ENCODE data around the gene MYO7B.

The MYO7B gene

GRCh38 chr2:127645395-127646291 lies 110.2 kb downstream of the MYO7B start, which contains the start of gene GPR17:
GPR17 (plus strand) TSS chr2:127646153; CDS start chr2:127650736, 4,583 bp downstream.
- no peaks in the 10 kb centered on the region for H3K36me3 ChIP-seq (ENCODE audit: control insufficient read depth, insufficient read depth, low read length)
- no peak within 1 kb of the TSS for H3K4ac ChIP-seq (ENCODE audit: low read depth, low read length)
- H3K4me1 ChIP-seq (ENCODE audit: control insufficient read depth, low read depth, low read length), result no peaks in the 10 kb centered on the region
- WGBS (ENCODE audit: extremely low coverage, insufficient coverage, low lambda C conversion rate), result no CpG with 5 or more reads among the region's 37 CpGs
- no peaks in the 10 kb centered on the region for H3K79me2 ChIP-seq (ENCODE audit: control insufficient read depth, insufficient read depth, low read length)
- no peaks in the 10 kb centered on the region for H3K27me3 ChIP-seq (ENCODE audit: insufficient read depth, low read length, poor library complexity)
- no peaks in the 10 kb centered on the region for H3K79me1 ChIP-seq (ENCODE audit: low read length)
- H3K4me2 ChIP-seq (ENCODE audit: low read length), result no peak within 1 kb of the TSS
- no peak for DNase-seq
- H4K5ac ChIP-seq (ENCODE audit: low read length), result no peak within 1 kb of the TSS
- H3K4me3 ChIP-seq (ENCODE audit: low read length), result no peak within 1 kb of the TSS
- no peak within 1 kb of the TSS for H2AK5ac ChIP-seq (ENCODE audit: low read length)
- H3K27ac ChIP-seq (ENCODE audit: low read depth, low read length), result no peak within 1 kb of the TSS
- no peak within 1 kb of the TSS for H3K56ac ChIP-seq (ENCODE audit: low read length)
- H2BK5ac ChIP-seq (ENCODE audit: low read length), result no peak within 1 kb of the TSS
- no peak within 1 kb of the TSS for H3K9ac ChIP-seq (ENCODE audit: low read length)
- no peak within 1 kb of the TSS for H4K8ac ChIP-seq (ENCODE audit: low read depth, low read length)
- no peak within 1 kb of the TSS for H2BK15ac ChIP-seq (replicated peaks; ENCODE audit: low read depth)
- no peak within 1 kb of the TSS for H2BK120ac ChIP-seq (ENCODE audit: low read depth, low read length)
- H3K23ac ChIP-seq (ENCODE audit: low read length), result no peak within 1 kb of the TSS
- H3K18ac ChIP-seq (ENCODE audit: low read length), result no peak within 1 kb of the TSS

GRCh38 chr2:127646487-127647241 lies 111.2 kb downstream of the MYO7B start:
- no peak overlapping the region for H2BK15ac ChIP-seq (replicated peaks; ENCODE audit: low read depth)
- H3K23ac ChIP-seq (ENCODE audit: low read length), result no peak overlapping the region
- WGBS (ENCODE audit: extremely low coverage, insufficient coverage, low lambda C conversion rate), result no CpG with 5 or more reads among the region's 24 CpGs
- H3K79me1 ChIP-seq (ENCODE audit: low read length), result no peaks in the 10 kb centered on the region
- H3K4me2 ChIP-seq (ENCODE audit: low read length), result no peak overlapping the region
- no peaks in the 10 kb centered on the region for H3K79me2 ChIP-seq (ENCODE audit: control insufficient read depth, insufficient read depth, low read length)
- no peaks in the 10 kb centered on the region for H3K27me3 ChIP-seq (ENCODE audit: insufficient read depth, low read length, poor library complexity)
- H2BK120ac ChIP-seq (ENCODE audit: low read depth, low read length), result no peak overlapping the region
- DNase-seq, result no peak
- no peak overlapping the region for H4K8ac ChIP-seq (ENCODE audit: low read depth, low read length)
- no peak overlapping the region for H3K4ac ChIP-seq (ENCODE audit: low read depth, low read length)
- H2BK5ac ChIP-seq (ENCODE audit: low read length), result no peak overlapping the region
- no peaks in the 10 kb centered on the region for H3K4me1 ChIP-seq (ENCODE audit: control insufficient read depth, low read depth, low read length)
- H3K4me3 ChIP-seq (ENCODE audit: low read length), result no peak overlapping the region
- no peak overlapping the region for H3K9ac ChIP-seq (ENCODE audit: low read length)
- no peak overlapping the region for H3K27ac ChIP-seq (ENCODE audit: low read depth, low read length)
- no peak overlapping the region for H3K56ac ChIP-seq (ENCODE audit: low read length)
- H2AK5ac ChIP-seq (ENCODE audit: low read length), result no peak overlapping the region
- H3K36me3 ChIP-seq (ENCODE audit: control insufficient read depth, insufficient read depth, low read length), result no peaks in the 10 kb centered on the region
- H4K5ac ChIP-seq (ENCODE audit: low read length), result no peak overlapping the region
- no peak overlapping the region for H3K18ac ChIP-seq (ENCODE audit: low read length)

- Histone ChIP-seq H2BK120ac (ENCODE audit: low read depth, low read length) (no peak overlapping the region), H2BK5ac (ENCODE audit: low read length) (no peak overlapping the region), H3K4me1 (ENCODE audit: control insufficient read depth, low read depth, low read length) (no peaks in the 10 kb centered on the region), H3K4me2 (ENCODE audit: low read length) (no peak overlapping the region), H3K36me3 (ENCODE audit: control insufficient read depth, insufficient read depth, low read length) (no peaks in the 10 kb centered on the region), H3K23ac (ENCODE audit: low read length) (no peak overlapping the region), H3K18ac (ENCODE audit: low read length) (no peak overlapping the region), H4K5ac (ENCODE audit: low read length) (no peak overlapping the region), H3K79me2 (ENCODE audit: control insufficient read depth, insufficient read depth, low read length) (no peaks in the 10 kb centered on the region), H2BK15ac (replicated peaks; ENCODE audit: low read depth) (no peak overlapping the region), H4K8ac (ENCODE audit: low read depth, low read length) (no peak overlapping the region), H3K27ac (ENCODE audit: low read depth, low read length) (no peak overlapping the region), H2AK5ac (ENCODE audit: low read length) (no peak overlapping the region), H3K79me1 (ENCODE audit: low read length) (no peaks in the 10 kb centered on the region), H3K27me3 (ENCODE audit: insufficient read depth, low read length, poor library complexity) (no peaks in the 10 kb centered on the region), H3K4me3 (ENCODE audit: low read length) (no peak overlapping the region), H3K4ac (ENCODE audit: low read depth, low read length) (no peak overlapping the region), H3K56ac (ENCODE audit: low read length) (no peak overlapping the region), H3K9ac (ENCODE audit: low read length) (no peak overlapping the region)
- no CpG with 5 or more reads among the region's 16 CpGs for WGBS (ENCODE audit: extremely low coverage, insufficient coverage, low lambda C conversion rate)
- no peak for DNase-seq
Measured at GRCh38 chr2:127647242-127648190, 112.0 kb downstream of the MYO7B start.

GRCh38 chr2:127648321-127648720 lies 112.8 kb downstream of the MYO7B start:
- no CpG with 5 or more reads among the region's 6 CpGs for WGBS (ENCODE audit: extremely low coverage, insufficient coverage, low lambda C conversion rate)

GRCh38 chr2:127649100-127649611 lies 113.7 kb downstream of the MYO7B start:
- peak overlapping the region; percentile 3 for H3K9ac ChIP-seq (ENCODE audit: low read length)
- WGBS (ENCODE audit: extremely low coverage, insufficient coverage, low lambda C conversion rate), result 100% methylated on average over 1 of the region's 12 CpGs
- H2BK120ac ChIP-seq (ENCODE audit: low read depth, low read length), result no peak overlapping the region
- peak overlapping the region; percentile 12 for H3K56ac ChIP-seq (ENCODE audit: low read length)
- no peak overlapping the region for H3K4me2 ChIP-seq (ENCODE audit: low read length)
- DNase-seq, result no peak
- no peaks in the 10 kb centered on the region for H3K79me2 ChIP-seq (ENCODE audit: control insufficient read depth, insufficient read depth, low read length)
- no peak overlapping the region for H2BK15ac ChIP-seq (replicated peaks; ENCODE audit: low read depth)
- H3K18ac ChIP-seq (ENCODE audit: low read length), result no peak overlapping the region
- H3K4me3 ChIP-seq (ENCODE audit: low read length), result no peak overlapping the region
- no peak overlapping the region for H4K8ac ChIP-seq (ENCODE audit: low read depth, low read length)
- H3K79me1 ChIP-seq (ENCODE audit: low read length), result no peaks in the 10 kb centered on the region
- no peak overlapping the region for H3K27ac ChIP-seq (ENCODE audit: low read depth, low read length)
- no peak overlapping the region for H3K23ac ChIP-seq (ENCODE audit: low read length)
- H4K5ac ChIP-seq (ENCODE audit: low read length), result no peak overlapping the region
- no peaks in the 10 kb centered on the region for H3K36me3 ChIP-seq (ENCODE audit: control insufficient read depth, insufficient read depth, low read length)
- no peaks in the 10 kb centered on the region for H3K4me1 ChIP-seq (ENCODE audit: control insufficient read depth, low read depth, low read length)
- no peaks in the 10 kb centered on the region for H3K27me3 ChIP-seq (ENCODE audit: insufficient read depth, low read length, poor library complexity)
- no peak overlapping the region for H3K4ac ChIP-seq (ENCODE audit: low read depth, low read length)
- H2AK5ac ChIP-seq (ENCODE audit: low read length), result no peak overlapping the region
- no peak overlapping the region for H2BK5ac ChIP-seq (ENCODE audit: low read length)

More at GRCh38 chr2:127648321-127648720, 112.8 kb downstream of the MYO7B start:
- Histone ChIP-seq H2BK5ac (ENCODE audit: low read length) (no peak overlapping the region), H3K4ac (ENCODE audit: low read depth, low read length) (no peak overlapping the region), H3K36me3 (ENCODE audit: control insufficient read depth, insufficient read depth, low read length) (no peaks in the 10 kb centered on the region), H4K5ac (ENCODE audit: low read length) (no peak overlapping the region), H2BK120ac (ENCODE audit: low read depth, low read length) (no peak overlapping the region), H2AK5ac (ENCODE audit: low read length) (no peak overlapping the region), H3K56ac (ENCODE audit: low read length) (no peak overlapping the region), H3K18ac (ENCODE audit: low read length) (no peak overlapping the region), H3K4me3 (ENCODE audit: low read length) (no peak overlapping the region), H3K27me3 (ENCODE audit: insufficient read depth, low read length, poor library complexity) (no peaks in the 10 kb centered on the region), H3K79me1 (ENCODE audit: low read length) (no peaks in the 10 kb centered on the region), H3K9ac (ENCODE audit: low read length) (no peak overlapping the region), H2BK15ac (replicated peaks; ENCODE audit: low read depth) (no peak overlapping the region), H3K4me2 (ENCODE audit: low read length) (no peak overlapping the region), H3K27ac (ENCODE audit: low read depth, low read length) (no peak overlapping the region), H3K23ac (ENCODE audit: low read length) (no peak overlapping the region), H3K79me2 (ENCODE audit: control insufficient read depth, insufficient read depth, low read length) (no peaks in the 10 kb centered on the region), H3K4me1 (ENCODE audit: control insufficient read depth, low read depth, low read length) (no peaks in the 10 kb centered on the region), H4K8ac (ENCODE audit: low read depth, low read length) (no peak overlapping the region)
- no peak for DNase-seq
